ENCODE results near the gene CYP26B1.

DNA sequence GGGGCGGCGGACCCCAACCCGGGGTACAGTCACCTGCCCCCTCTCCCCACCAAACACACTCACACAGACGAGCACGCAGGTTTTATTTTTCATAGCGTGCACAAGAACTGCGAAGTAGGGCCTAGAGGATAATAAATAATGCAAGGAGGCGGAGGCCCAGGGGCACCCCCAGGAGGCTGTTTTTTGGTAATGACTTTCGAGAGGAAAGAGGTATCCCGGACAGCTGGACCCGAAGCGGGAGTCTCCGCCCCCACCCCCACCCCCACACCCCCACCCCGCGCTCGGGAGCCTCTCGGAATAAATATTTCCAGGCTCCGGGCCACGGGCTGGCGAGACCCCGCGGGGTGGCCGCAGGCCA, 3.4 kb downstream of the CYP26B1 start:
- TF ChIP-seq CTCF (IDR thresholded peaks at IDR 0.05) (no peak), POLR2A (IDR thresholded peaks at IDR 0.05) (no peak)
